GM18909 (cell line): Measurements from ENCODE around the gene ANKRD11.
"Not testable (repeated sequence)": the region's sequence is repeated elsewhere in the genome, so short reads cannot be mapped to it uniquely, and the experiment has no call there.

Experiments used
- ATAC-seq: cut with Tn5 transposase; IDR thresholded peaks from one replicate; pipeline ENCODE4 v1.9.1; 2021; ENCODE audit warnings: mild to moderate bottlenecking; ENCODE audit not compliant: unreplicated experiment, poor library complexity

The ANKRD11 gene

DNA sequence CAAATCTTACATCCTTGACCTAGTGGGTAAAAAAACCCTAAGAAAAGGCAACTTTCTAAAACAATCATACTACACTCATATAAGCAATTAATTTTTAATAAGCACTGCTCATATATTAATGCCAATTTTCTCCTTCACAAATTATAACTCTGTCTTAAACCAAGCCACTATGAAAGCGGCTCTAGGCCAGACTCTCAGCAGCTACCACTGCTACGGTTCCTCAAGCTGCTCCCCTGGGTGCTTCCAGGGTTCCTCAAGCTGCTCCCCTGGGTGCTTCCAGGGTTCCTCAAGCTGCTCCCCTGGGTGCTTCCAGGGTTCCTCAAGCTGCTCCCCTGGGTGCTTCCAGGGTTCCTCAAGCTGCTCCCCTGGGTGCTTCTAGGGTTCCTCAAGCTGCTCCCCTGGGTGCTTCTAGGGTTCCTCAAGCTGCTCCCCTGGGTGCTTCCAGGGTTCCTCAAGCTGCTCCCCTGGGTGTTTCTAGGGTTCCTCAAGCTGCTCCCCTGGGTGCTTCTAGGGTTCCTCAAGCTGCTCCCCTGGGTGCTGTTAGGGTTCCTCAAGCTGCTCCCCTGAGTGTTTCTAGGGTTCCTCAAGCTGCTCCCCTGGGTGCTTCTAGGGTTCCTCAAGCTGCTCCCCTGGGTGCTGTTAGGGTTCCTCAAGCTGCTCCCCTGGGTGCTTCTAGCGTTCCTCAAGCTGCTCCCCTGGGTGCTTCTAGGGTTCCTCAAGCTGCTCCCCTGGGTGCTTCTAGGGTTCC, 35.8 kb downstream of the ANKRD11 start:
- ATAC-seq: not testable (repeated sequence)

DNA sequence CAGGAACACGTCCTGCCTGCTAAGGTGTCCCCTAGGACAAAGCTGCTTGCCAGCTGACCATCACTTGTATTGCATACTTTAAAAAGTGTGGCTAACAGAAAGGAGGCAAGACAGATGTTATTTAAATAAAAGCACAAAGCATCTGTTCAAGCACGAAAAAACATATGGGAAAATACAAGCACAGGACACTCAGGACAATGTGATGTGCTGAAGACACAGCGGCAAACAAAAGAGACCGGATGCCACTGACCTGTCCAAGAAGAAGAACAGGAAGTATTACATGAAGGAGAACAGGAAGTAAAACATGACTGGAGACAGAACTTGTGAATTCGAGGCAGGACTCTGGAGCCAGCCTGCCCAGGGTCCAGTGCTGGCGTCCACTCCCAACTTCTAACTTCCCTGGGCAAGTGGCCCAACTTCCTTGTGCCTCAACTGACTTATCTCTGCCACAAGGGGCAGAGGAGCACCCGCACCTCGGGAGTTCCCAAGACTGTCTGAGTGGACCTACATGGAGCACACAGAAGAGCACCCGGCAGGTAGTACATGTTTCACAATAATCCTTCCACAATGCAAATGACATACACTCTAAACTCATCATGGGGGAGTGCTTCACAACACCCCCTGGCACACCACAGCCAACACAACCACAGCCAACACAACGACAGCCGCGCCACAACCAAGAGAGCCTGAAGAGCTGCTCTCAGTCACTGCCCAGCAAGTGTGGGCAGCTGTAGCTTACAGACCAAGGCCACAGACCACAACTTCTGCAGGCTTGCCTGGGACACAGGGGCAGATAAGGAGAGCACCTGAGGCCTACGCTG, 36.6 kb downstream of the ANKRD11 start:
- no peak for ATAC-seq

DNA sequence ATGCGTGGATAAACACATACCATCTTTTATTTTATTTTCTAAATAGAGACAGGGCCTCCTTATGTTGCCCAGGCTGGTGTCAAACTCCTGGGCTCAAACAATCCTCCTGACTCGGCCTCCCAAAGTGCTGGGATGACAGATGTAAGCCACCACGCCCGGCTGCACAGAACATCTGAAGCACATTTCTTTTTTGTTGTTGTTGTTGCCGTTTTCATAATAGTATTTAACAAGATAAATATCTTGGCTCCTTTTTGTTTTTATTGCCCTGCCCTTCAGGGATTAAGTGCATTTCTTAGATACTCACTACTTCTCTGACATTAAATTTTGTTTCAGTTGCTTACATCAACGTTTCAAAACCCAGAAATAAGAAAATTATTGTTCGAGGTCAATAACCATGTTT, 37.4 kb downstream of the ANKRD11 start:
- no peak for ATAC-seq

DNA sequence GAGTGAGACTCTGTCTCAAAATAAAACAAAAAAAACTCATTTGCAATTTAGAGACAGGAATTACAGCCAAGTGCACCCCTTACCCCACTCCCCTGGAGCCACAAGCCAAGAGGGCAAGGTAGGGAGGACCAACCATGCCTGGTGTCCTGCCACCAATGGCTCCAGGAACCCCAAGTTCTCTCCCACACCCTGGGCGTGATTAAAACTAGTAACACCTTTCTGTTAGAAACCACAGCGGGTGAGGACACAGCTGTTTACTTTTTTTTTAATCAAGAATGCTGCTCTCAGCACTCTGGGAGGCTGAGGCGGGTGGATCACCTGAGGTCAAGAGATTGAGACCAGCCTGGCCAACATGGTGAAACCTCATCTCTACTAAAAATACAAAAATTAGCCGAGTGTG, 38.1 kb downstream of the ANKRD11 start:
- ATAC-seq: no peak

DNA sequence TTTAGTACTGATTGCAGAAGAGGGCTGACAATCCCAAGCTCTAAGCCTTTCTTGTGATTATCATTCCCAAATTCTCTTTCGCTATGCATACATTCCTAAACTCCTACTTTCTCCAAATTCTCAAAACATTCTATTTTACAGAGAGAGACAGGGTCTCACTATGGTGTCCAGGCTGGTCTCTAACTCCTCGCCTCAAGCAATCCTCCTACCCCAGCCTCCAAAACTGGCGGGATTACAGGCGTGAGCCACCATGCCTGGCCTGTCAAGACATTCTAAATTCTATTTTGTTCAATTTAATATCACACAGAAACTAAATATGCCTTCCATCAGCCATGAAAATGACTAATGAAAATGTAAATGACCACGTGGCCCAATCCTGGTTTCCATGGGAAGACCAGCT, 39.8 kb downstream of the ANKRD11 start:
- no peak for ATAC-seq

DNA sequence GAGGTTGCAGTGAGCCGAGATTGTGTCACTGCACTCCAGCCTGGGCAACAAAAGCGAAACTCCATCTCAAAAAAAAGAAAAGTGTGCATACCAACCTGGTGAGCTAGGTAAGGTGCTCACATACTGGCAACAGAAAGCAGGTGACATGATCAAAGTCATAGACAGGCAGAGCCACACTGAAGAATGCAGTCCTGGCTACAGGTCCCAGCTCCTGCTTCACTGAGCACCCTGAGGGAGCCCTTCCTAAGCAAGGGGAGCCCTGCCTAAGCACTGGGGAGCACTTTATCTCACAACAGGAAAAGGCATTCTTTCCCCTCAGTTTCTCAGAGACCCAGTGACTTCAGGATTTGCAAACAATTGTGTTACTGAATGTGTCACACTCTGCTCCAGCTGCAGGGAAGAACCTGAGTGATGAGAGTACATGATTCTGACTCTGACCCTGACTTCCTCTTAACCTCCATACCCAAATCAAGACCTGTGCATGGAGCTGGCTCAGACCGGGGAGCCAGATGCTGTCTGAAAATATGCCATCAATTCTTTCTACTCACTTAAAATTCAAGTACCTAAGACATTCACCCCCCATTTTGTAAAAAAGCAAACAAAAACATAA, 40.5 kb downstream of the ANKRD11 start:
- no peak for ATAC-seq

DNA sequence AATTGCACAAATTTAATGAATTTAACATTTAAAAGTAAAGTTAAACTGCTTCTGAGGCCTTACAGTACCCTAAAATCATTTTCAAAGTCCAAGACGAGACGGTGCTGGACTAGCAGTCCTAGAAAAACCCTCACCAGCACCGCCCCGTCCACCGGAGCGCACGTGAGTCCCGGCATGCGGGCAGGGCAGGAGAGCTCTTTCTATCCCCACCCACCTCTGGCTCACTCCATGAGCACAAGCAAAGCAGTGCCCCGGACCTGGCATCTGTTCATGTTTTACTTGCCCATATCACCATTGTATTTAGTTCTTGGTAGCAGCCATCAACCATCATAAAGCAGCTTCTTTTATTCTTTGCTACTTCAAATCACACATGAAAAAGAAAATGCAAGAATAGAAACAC, 41.7 kb downstream of the ANKRD11 start:
- no peak for ATAC-seq

DNA sequence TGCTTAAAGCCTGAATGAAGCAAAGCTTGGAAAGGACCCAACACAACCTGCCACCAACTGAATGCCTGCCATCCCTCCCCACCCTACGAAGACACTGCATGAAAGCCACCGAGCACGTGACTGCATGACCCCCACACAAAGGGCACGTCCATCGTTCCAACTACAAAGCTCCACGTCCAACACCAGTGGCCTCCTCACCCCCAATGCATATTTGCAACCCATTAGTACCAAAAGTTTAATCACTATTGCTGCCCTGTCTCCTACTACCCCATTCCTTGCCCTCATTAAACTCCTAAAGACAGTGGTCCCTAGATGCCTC, 43.4 kb downstream of the ANKRD11 start:
- ATAC-seq: no peak

DNA sequence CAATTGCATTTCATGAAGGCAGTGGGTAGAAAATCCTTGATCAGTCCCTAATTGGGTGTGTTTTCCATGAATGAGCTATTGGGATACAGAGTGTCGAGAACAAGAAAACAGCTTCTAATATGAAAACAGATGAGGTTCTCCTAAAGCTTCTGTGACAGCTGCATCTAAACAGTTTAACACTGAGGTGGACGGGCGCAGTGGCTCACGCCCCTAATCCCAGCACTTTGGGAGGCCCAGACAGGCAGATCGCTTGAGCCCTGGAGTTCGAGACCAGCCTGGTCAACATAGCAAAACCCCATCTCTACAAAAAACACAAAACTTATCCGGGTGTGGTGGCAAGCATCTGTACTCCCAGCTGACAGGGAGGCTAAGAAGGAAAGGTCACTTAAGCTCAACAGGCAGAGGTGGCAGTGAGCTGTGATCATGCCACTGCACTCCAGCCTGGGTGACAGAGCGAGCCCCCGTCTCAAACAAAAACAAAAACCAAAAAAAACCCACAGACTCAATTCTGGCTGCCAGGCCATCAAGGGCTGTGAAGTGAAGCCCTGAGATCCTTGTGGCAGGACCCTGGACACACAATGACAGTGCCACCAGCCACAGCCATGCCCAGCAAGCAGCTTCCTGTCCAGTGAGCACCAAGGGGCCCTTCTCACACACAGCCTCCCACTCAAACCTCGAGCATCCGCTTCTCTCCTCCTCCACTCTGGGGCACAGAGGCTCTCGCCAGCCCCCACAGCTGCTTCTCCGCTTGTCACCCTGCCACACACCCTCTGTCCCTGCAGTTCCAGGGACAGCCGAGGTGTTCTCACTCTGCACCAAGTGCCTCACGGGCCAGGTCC, 44.0 kb downstream of the ANKRD11 start:
- no peak for ATAC-seq

DNA sequence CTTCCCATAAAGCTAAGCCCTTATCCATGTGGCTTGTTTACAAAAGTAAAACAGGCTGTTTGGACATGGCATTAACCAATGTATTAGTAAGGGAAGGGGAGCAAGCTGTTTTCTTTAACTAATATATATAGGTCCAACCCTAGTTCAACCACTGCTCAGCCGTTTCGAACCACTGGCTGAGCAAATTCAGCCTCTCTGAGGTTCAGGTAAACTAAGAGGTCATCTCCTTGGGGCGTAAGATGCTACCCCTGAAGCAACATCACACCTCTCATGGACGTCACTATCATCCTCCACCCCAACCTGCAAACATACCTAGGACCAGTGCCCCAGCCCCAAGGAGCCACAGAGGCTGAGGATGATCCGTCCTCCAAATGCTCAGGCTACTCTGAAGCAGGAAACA, 45.2 kb downstream of the ANKRD11 start:
- no peak for ATAC-seq

DNA sequence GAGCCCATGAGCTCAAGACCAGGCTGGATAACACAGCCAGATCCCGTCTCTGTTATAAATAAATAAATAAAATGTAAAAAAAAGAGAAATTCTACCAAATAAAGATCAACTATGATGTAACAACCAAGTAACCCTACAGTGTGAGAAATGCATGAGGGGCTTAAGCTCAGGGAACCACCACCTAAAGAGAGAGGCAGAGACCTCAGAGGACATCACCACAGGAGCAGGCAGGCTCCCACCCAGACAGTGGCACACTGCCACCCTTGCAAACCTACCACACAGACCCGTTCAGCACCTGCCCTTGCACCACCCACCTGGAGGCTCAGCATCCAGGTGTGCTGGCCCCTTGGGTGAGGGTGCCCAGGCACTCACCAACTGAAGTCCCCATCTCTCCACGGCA, 45.6 kb downstream of the ANKRD11 start:
- ATAC-seq: no peak

DNA sequence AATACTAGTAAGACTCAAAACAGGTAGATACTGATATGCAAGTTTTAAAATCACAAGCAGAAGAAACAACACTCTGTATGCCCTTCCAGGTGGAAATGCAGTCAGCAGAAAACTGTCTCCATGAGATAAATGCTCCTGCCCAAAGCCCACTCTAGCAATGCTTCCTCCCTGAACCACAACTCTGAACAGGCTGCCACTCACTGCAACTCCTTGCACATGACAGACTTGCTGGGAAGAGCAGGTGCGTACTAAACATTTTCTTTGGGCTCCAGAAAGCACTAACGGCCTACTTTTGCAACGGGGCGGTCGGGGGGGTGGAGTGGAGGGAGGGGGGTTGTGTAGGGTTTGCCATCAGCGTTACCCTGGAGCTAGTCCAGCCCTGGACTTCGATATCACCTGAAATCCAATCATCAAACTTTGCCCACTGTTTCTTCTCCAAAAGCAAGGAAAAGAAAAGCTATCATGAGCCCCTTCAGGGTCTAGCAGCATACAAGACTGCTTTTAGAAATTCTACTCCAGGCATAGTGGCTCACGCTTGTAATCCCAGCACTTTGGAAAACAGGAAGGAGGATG, 46.1 kb downstream of the ANKRD11 start:
- no peak for ATAC-seq

DNA sequence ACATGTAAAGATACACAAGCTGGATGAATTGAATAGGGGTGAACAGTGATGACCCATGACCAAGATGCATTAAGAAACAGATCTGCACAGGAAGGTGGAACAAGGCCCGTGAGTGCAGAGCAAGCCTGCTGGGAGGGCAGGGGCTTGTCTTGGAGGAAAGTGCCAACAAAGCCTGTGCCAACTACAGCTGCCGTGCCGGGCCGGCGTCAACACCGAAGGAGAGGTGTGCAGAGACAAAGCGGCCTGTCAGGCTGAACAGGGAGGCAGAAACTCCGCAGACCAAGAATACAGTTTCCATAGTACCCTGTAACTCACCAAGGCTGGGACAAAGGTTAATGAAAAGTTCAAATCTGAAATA, 46.7 kb downstream of the ANKRD11 start:
- no peak for ATAC-seq

DNA sequence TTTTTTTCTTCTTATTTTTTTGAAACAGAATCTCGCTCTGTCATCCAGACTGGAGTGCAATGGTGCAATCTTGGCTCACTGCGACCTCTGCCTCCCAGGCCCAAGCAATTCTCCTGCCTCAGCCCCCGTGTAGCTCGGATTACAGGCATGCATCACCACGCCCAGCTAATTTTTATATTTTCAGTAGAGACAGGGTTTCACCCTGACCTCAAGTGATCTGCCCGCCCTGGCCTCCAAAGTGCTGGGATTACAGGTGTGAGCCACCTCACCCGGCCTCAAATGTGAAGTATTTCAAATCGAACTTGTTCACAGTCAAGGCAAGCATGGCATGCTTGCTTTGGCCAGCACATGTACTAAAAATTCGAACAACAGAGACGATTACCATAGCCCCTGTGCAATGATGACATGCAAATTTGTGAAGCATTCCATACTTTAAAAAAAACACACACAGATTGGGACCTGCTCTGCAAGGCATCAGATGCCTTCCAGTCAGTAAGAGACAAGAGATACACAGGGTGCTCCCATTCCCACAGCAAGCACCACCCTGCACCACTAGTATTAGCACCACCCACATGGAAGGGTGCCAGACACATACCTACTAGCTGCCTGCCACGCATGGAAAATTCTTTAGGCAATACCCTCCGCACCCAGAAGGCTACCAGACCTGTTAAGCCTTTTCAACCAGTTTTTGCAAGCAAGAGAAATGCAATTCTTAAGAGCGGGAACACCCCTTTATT, 47.2 kb downstream of the ANKRD11 start:
- no peak for ATAC-seq

DNA sequence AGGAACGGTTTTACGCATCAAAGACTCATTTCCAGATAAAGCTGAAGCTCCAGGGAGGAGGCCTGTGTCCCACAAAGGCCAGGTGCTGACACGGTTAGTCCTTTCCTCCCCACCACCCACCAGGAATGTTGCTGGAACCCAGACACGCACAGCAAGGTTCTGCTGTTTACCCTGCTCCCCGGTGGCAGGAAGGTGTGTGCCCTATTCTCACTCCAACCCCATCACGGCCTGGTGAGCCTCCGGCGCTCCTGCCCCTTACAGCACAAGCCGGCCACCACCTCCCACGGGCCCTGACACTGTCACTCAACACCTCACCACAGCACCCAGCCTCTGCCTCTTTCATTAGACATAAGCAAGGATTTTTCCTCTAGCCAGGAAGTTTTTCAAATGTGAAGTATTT, 47.8 kb downstream of the ANKRD11 start:
- no peak for ATAC-seq

DNA sequence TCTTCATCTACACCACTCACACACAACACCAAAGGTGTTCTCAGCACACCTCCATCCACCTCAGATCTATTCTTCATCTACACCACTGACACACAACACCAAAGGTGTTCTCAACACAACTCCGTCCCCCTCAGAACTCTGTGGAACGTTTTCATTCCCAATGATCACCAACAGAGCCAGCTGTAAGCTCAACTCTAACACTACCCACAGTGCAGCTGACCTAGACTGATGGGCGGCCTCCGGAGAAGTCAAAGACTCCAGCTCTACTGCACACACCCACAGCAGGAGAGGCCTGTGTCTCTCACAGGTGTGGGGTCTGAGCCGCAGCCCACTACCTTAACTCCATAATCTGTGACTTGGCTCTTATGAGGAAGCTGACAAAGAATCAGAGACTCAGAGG, 50.7 kb downstream of the ANKRD11 start:
- ATAC-seq: no peak

DNA sequence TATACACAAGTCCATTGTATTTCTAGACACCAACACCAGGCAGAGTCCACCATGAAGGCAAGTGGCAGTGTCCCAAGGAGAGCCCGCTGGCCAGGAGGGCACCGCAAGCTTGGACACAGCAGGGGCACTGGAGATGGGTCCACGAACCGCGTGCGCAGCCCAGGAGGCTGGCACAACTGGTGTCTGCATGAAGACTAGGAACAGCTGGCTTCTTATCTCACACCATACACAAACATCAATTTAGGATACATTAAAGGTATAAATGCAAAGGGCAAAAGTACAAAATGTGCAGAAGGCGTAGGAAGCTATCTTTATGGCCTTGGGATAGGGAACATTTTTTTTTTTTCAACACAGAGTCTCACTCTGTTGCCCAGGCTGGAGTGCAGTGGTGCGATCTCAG, 52.4 kb downstream of the ANKRD11 start:
- no peak for ATAC-seq

DNA sequence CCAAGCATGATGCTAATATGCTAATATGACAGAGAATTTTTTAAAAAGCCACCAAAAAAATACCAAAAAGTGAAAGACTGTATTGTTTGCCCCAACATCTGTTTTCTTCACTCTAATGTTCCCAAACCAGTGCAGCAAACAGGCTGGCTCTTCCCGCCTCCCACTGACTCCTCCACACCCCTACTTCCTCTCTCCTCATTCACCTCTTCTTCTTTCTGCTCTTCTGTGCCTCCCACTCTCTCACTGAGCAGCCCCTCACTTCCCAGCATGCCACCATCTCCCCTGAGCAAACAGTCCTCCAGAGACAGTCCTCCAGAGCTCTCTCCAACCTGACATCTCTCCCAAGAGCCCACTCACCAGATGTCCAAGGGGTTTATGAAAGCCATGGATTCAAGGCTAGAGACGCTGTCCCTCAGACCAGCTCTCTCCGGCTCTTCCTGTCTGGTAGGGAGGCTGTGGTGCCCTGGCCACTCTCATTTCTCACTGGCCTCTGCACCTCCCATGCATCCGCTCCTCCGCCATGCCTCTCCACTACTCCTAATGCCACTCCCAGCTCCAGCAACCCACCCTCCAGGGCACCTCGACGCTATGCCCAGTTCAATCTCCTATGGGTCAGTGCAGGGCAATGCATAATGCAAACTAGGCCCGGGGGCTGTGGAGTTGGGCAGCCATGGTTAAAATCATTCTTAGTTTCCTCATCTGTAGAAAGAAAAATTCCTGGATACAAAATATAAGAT, 52.9 kb downstream of the ANKRD11 start:
- no peak for ATAC-seq

DNA sequence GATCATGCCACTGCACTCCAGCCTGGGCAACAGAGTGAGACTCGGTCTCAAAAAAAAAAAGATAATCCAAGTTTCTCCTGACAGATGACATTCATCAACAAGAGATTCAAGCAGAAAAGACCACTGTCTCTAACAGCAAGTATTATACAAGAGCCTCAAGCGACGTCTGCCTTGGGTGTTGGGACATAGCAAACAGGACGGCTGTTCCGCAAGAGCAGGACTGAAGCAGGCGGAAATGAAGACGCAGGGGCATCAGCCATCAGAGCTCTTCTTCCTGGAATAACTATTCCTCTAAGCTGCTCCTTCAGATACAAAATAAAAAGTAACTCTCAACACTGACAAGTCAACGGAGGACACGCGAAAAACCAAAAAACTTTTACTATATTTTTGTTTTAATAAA, 54.0 kb downstream of the ANKRD11 start:
- ATAC-seq: no peak
